Stimulated activated CD8-positive, alpha-beta memory T cell treated with anti-CD3 and anti-CD28 coated beads, Interleukin-7, amount 100 ng/mL, for 24 hours (primary cell): Measurements from ENCODE around the gene PPP6C.
"Not testable (repeated sequence)": the region's sequence is repeated elsewhere in the genome, so short reads cannot be mapped to it uniquely, and the experiment has no call there.

Experiments used
- DNase-seq: peaks from one replicate; pipeline ENCODE4 v3.0.0-alpha.2; 2020; ENCODE audit warnings: low read depth

PPP6C gene

GRCh38 chr9:125189361-125190289 lies at the start of gene PPP6C:
TSS of gene PPP6C (minus strand) at chr9:125189803. CDS start at chr9:125189718, 85 bp downstream.
- DNase-seq, result peak; percentile 95

GRCh38 chr9:125238915-125239446 lies 49.4 kb upstream of the PPP6C start:
- DNase-seq, result no peak

- DNase-seq, result no peak
Measured at GRCh38 chr9:125238127-125238914, 48.7 kb upstream of the PPP6C start.

GRCh38 chr9:125236520-125237159 lies 47.0 kb upstream of the PPP6C start:
- not testable (repeated sequence) for DNase-seq

- no peak for DNase-seq
Measured at GRCh38 chr9:125235804-125236519, 46.4 kb upstream of the PPP6C start.

- not testable (repeated sequence) for DNase-seq
Measured at GRCh38 chr9:125234099-125234498, 44.5 kb upstream of the PPP6C start.

- DNase-seq, result no peak
Measured at GRCh38 chr9:125233678-125234077, 44.1 kb upstream of the PPP6C start.

- DNase-seq, result no peak
Measured at GRCh38 chr9:125227761-125228160, 38.2 kb upstream of the PPP6C start.

- not testable (repeated sequence) for DNase-seq
Measured at GRCh38 chr9:125224858-125225257, 35.3 kb upstream of the PPP6C start.

- DNase-seq, result no peak
Measured at GRCh38 chr9:125218621-125219020, 29.0 kb upstream of the PPP6C start.

- no peak for DNase-seq
Measured at GRCh38 chr9:125214186-125214585, 24.6 kb upstream of the PPP6C start.

- no peak for DNase-seq
Measured at GRCh38 chr9:125204477-125204876, 14.9 kb upstream of the PPP6C start.

GRCh38 chr9:125202846-125203618 lies 13.4 kb upstream of the PPP6C start:
- DNase-seq, result no peak

GRCh38 chr9:125200216-125201047 lies 10.8 kb upstream of the PPP6C start, which contains the start of gene RABEPK:
TSS of gene RABEPK (plus strand) at chr9:125200542. CDS start at chr9:125203014, 2,472 bp downstream.
- peak; percentile 86 for DNase-seq

- not testable (repeated sequence) for DNase-seq
Measured at GRCh38 chr9:125195591-125195990, 6.0 kb upstream of the PPP6C start.

- not testable (repeated sequence) for DNase-seq
Measured at GRCh38 chr9:125194466-125194865, 4.9 kb upstream of the PPP6C start.

GRCh38 chr9:125190361-125190801 lies 778 bp upstream of the PPP6C start:
- DNase-seq, result no peak

- DNase-seq, result no peak
Measured at GRCh38 chr9:125189011-125189360, 617 bp downstream of the PPP6C start.

- DNase-seq, result no peak
Measured at GRCh38 chr9:125183561-125183960, 6.0 kb downstream of the PPP6C start.

GRCh38 chr9:125183054-125183453 lies 6.5 kb downstream of the PPP6C start:
- no peak for DNase-seq
